ENCODE results near the gene ZNF592. TPM values are rescaled to one million over a fixed set of nuclear protein-coding genes. Genes with fewer than 3 reads are reported as not detected.

ZNF592 gene
- total RNA-seq: 10 to 100 TPM; 23.8 to 24.3 TPM

- Mint-ChIP-seq H3K4me1 (ENCODE audit: low read depth) (peaks cover 57% of the 10 kb centered on the region), H3K4me3 (peak within 1 kb of the TSS; percentile 97), H3K9me3 (no peaks in the 10 kb centered on the region), H3K27ac (peak within 1 kb of the TSS; percentile 98), H3K36me3 (peaks cover 20% of the 10 kb centered on the region), H3K27me3 (no peaks in the 10 kb centered on the region)
- intact Hi-C loops (cut with micrococcal nuclease): loop anchor here (1.0 to 5.0 kb wide), 3 partner anchors 13 to 234 kb away; partner anchors contain the start of genes PDE8A and SEC11A
- peak; percentile 84 for DNase-seq
- ChIA-PET CTCF (interaction anchor here (0.6 to 2.7 kb wide), 10 partner anchors 12 to 177 kb away, joined by 3 to 12 read pairs (median 4); partner anchors contain the start of genes NMB, SEC11A and WDR73), POLR2A (interaction anchor here (0.9 to 2.7 kb wide), 9 partner anchors 13 to 113 kb away, joined by 3 to 24 read pairs (median 4); partner anchors contain the start of genes SEC11A and WDR73)
These were observed at the start of gene ZNF592 for GRCh38 chr15:84748274-84749110. ZNF592 (plus strand) TSS chr15:84748592; CDS start chr15:84782676, 34,084 bp downstream.

GRCh38 chr15:84699538-84700191 lies 48.7 kb upstream of the ZNF592 start:
- POLR2A ChIA-PET: interaction anchor here (0.7 to 1.0 kb wide), 3 partner anchors 15 to 48 kb away, joined by 3 to 5 read pairs (median 4); no protein-coding TSS in a partner anchor
- CTCF ChIA-PET: interaction anchor here (0.6 to 1.3 kb wide), 2 partner anchors 24 to 46 kb away, joined by 3 to 6 read pairs; partner anchors contain the start of gene WDR73
- H3K27ac Mint-ChIP-seq: peak overlapping the region; percentile 68
- H3K4me1 Mint-ChIP-seq (ENCODE audit: low read depth): peaks cover 70% of the 10 kb centered on the region
- H3K27me3 Mint-ChIP-seq: no peaks in the 10 kb centered on the region
- no peak overlapping the region for H3K4me3 Mint-ChIP-seq
- no peaks in the 10 kb centered on the region for H3K9me3 Mint-ChIP-seq
- intact Hi-C loops (cut with micrococcal nuclease): no loop called here
- H3K36me3 Mint-ChIP-seq: peaks cover 6% of the 10 kb centered on the region
- DNase-seq: no peak

- no peaks in the 10 kb centered on the region for H3K9me3 Mint-ChIP-seq
- POLR2A ChIA-PET: interaction anchor here (3.0 kb wide), 1 partner anchor 13 kb away, joined by 10 read pairs; the partner anchor contains the start of gene SEC11A
- no peaks in the 10 kb centered on the region for H3K27me3 Mint-ChIP-seq
- H3K4me1 Mint-ChIP-seq (ENCODE audit: low read depth): peaks cover 67% of the 10 kb centered on the region
- CTCF ChIA-PET: no interaction called here
- intact Hi-C loops (cut with micrococcal nuclease): no loop called here
- no peak for DNase-seq
- peaks cover 8% of the 10 kb centered on the region for H3K36me3 Mint-ChIP-seq
- peak overlapping the region; percentile 7 for H3K27ac Mint-ChIP-seq
- no peak overlapping the region for H3K4me3 Mint-ChIP-seq
These were observed 45.4 kb upstream of the ZNF592 start for GRCh38 chr15:84702961-84703482.

GRCh38 chr15:84703808-84704207 lies 44.6 kb upstream of the ZNF592 start:
- POLR2A ChIA-PET: interaction anchor here (3.0 kb wide), 1 partner anchor 12 kb away, joined by 10 read pairs; the partner anchor contains the start of gene SEC11A

GRCh38 chr15:84714372-84714771 lies 34.0 kb upstream of the ZNF592 start:
- H3K4me3 Mint-ChIP-seq: peak overlapping the region; percentile 92
- DNase-seq: no peak
- H3K27ac Mint-ChIP-seq: no peak overlapping the region
- intact Hi-C loops (cut with micrococcal nuclease): no loop called here
- peaks cover 14% of the 10 kb centered on the region for H3K36me3 Mint-ChIP-seq
- ChIA-PET CTCF (interaction anchor here (0.5 to 4.6 kb wide), 4 partner anchors 22 to 126 kb away, joined by 3 to 25 read pairs (median 4); partner anchors contain the start of gene WDR73), POLR2A (interaction anchor here (0.6 to 3.2 kb wide), 7 partner anchors 10 to 36 kb away, joined by 3 to 58 read pairs (median 4); no protein-coding TSS in a partner anchor)
- H3K4me1 Mint-ChIP-seq (ENCODE audit: low read depth): peaks cover 39% of the 10 kb centered on the region
- no peaks in the 10 kb centered on the region for H3K27me3 Mint-ChIP-seq
- no peaks in the 10 kb centered on the region for H3K9me3 Mint-ChIP-seq

More at GRCh38 chr15:84703808-84704207, 44.6 kb upstream of the ZNF592 start:
- Mint-ChIP-seq H3K36me3 (peaks cover 11% of the 10 kb centered on the region), H3K4me3 (no peak overlapping the region), H3K9me3 (no peaks in the 10 kb centered on the region), H3K4me1 (ENCODE audit: low read depth) (peaks cover 67% of the 10 kb centered on the region), H3K27me3 (no peaks in the 10 kb centered on the region), H3K27ac (no peak overlapping the region)
- intact Hi-C loops (cut with micrococcal nuclease): no loop called here
- no peak for DNase-seq
- CTCF ChIA-PET: no interaction called here

- POLR2A ChIA-PET: interaction anchor here (0.7 to 3.2 kb wide), 9 partner anchors 12 to 110 kb away, joined by 3 to 58 read pairs (median 4); no protein-coding TSS in a partner anchor
- peaks cover 39% of the 10 kb centered on the region for H3K4me1 Mint-ChIP-seq (ENCODE audit: low read depth)
- H3K36me3 Mint-ChIP-seq: peaks cover 14% of the 10 kb centered on the region
- no peaks in the 10 kb centered on the region for H3K27me3 Mint-ChIP-seq
- no peak for DNase-seq
- H3K4me3 Mint-ChIP-seq: peak overlapping the region; percentile 92
- H3K27ac Mint-ChIP-seq: peak overlapping the region; percentile 93
- CTCF ChIA-PET: interaction anchor here (1.0 to 4.6 kb wide), 6 partner anchors 20 to 127 kb away, joined by 3 to 28 read pairs (median 4); partner anchors contain the start of gene WDR73
- H3K9me3 Mint-ChIP-seq: no peaks in the 10 kb centered on the region
- intact Hi-C loops (cut with micrococcal nuclease): no loop called here
These were observed 33.6 kb upstream of the ZNF592 start for GRCh38 chr15:84714821-84715220.

- intact Hi-C loops (cut with micrococcal nuclease): loop anchor here (1.0 to 2.0 kb wide), 5 partner anchors 10 to 61 kb away; partner anchors contain the start of genes WDR73 and ZNF592
- peak; percentile 77 for DNase-seq
- POLR2A ChIA-PET: interaction anchor here (0.6 to 3.2 kb wide), 18 partner anchors 11 to 265 kb away, joined by 3 to 58 read pairs (median 4); partner anchors contain the start of genes NMB and WDR73
- Mint-ChIP-seq H3K9me3 (no peaks in the 10 kb centered on the region), H3K36me3 (peaks cover 14% of the 10 kb centered on the region), H3K4me3 (peak overlapping the region; percentile 92), H3K4me1 (ENCODE audit: low read depth) (peaks cover 41% of the 10 kb centered on the region), H3K27me3 (no peaks in the 10 kb centered on the region), H3K27ac (peak overlapping the region; percentile 93)
- CTCF ChIA-PET: interaction anchor here (0.9 to 4.6 kb wide), 11 partner anchors 9 to 116 kb away, joined by 3 to 28 read pairs (median 4); partner anchors contain the start of genes WDR73 and ZNF592
These were observed 32.9 kb upstream of the ZNF592 start for GRCh38 chr15:84715441-84716035.

GRCh38 chr15:84716036-84716732 lies 32.2 kb upstream of the ZNF592 start, which contains the start of gene SEC11A:
SEC11A (minus strand) TSS chr15:84716139; CDS start chr15:84716075, 64 bp downstream.
- no peaks in the 10 kb centered on the region for H3K27me3 Mint-ChIP-seq
- H3K4me3 Mint-ChIP-seq: peak within 1 kb of the TSS; percentile 92
- ChIA-PET CTCF (interaction anchor here (0.9 to 4.6 kb wide), 11 partner anchors 9 to 117 kb away, joined by 3 to 28 read pairs (median 4); partner anchors contain the start of genes WDR73 and ZNF592), POLR2A (interaction anchor here (0.5 to 3.2 kb wide), 22 partner anchors 9 to 264 kb away, joined by 3 to 58 read pairs (median 4); partner anchors contain the start of genes NMB, WDR73 and ZSCAN2)
- H3K4me1 Mint-ChIP-seq (ENCODE audit: low read depth): peaks cover 45% of the 10 kb centered on the region
- intact Hi-C loops (cut with micrococcal nuclease): loop anchor here (1.0 to 2.0 kb wide), 5 partner anchors 9 to 61 kb away; partner anchors contain the start of genes WDR73 and ZNF592
- peak within 1 kb of the TSS; percentile 93 for H3K27ac Mint-ChIP-seq
- peaks cover 14% of the 10 kb centered on the region for H3K36me3 Mint-ChIP-seq
- H3K9me3 Mint-ChIP-seq: no peaks in the 10 kb centered on the region
- peak; percentile 96 for DNase-seq

- intact Hi-C loops (cut with micrococcal nuclease): no loop called here
- H3K4me1 Mint-ChIP-seq (ENCODE audit: low read depth): peaks cover 42% of the 10 kb centered on the region
- no peak overlapping the region for H3K4me3 Mint-ChIP-seq
- CTCF ChIA-PET: interaction anchor here (1.1 kb wide), 1 partner anchor 14 kb away, joined by 5 read pairs; no protein-coding TSS in a partner anchor
- H3K36me3 Mint-ChIP-seq: no peaks in the 10 kb centered on the region
- DNase-seq: no peak
- peak overlapping the region; percentile 76 for H3K27ac Mint-ChIP-seq
- H3K9me3 Mint-ChIP-seq: no peaks in the 10 kb centered on the region
- H3K27me3 Mint-ChIP-seq: no peaks in the 10 kb centered on the region
- POLR2A ChIA-PET: interaction anchor here (1.2 to 2.2 kb wide), 2 partner anchors 13 to 28 kb away, joined by 4 to 7 read pairs; no protein-coding TSS in a partner anchor
These were observed 27.0 kb upstream of the ZNF592 start for GRCh38 chr15:84721371-84721770.

GRCh38 chr15:84722628-84723027 lies 25.8 kb upstream of the ZNF592 start:
- ChIA-PET CTCF (interaction anchor here (0.6 to 1.1 kb wide), 3 partner anchors 12 to 878 kb away, joined by 3 to 5 read pairs (median 3); no protein-coding TSS in a partner anchor), POLR2A (interaction anchor here (2.2 kb wide), 1 partner anchor 12 kb away, joined by 7 read pairs; no protein-coding TSS in a partner anchor)
- Mint-ChIP-seq H3K27ac (no peak overlapping the region), H3K27me3 (no peaks in the 10 kb centered on the region), H3K4me1 (ENCODE audit: low read depth) (peaks cover 38% of the 10 kb centered on the region), H3K4me3 (no peak overlapping the region), H3K36me3 (no peaks in the 10 kb centered on the region), H3K9me3 (no peaks in the 10 kb centered on the region)
- intact Hi-C loops (cut with micrococcal nuclease): no loop called here
- no peak for DNase-seq

Measured in activated CD4-positive, alpha-beta memory T cell treated with anti-CD3 and anti-CD28 coated beads for 36 hours (primary cell).